K562 (cell line): ENCODE data around the gene SCEL.

Experiments
- ATF3 ChIP-seq, 2 experiments: fragments of 450-650 bp in 1 of 2; sonication (generic) in 1 of 2; formaldehyde crosslinking in 1 of 2; IDR thresholded peaks in 1 of 2; conservative IDR thresholded peaks in 1 of 2; 2 replicates each; pipeline versions ENCODE4 v1.6.1 to v1.8.1; 2016 to 2023; ENCODE audit warnings: mild to moderate bottlenecking in 2 of 2, moderate library complexity in 2 of 2, inconsistent platforms in 1 of 2, missing genetic modification reagents in 1 of 2
- CREB5 ChIP-seq: fragments of 250-450 bp; sonication (Bioruptor Pico); IDR thresholded peaks from 2 replicates; pipeline ENCODE4 v1.5.0; 2020; ENCODE audit warnings: mild to moderate bottlenecking
- CTCF ChIP-seq, 3 experiments: IDR thresholded peaks in 2 of 3; conservative IDR thresholded peaks in 1 of 3; 2 replicates each; pipeline ENCODE4 v1.5.1; 2011 to 2012; ENCODE audit warnings: low read length in 3 of 3, mild to moderate bottlenecking in 3 of 3, control low read depth in 2 of 3, improper control_type of control experiment in 1 of 3, inconsistent platforms in 1 of 3, low read depth in 1 of 3, mixed read lengths in 1 of 3, moderate library complexity in 1 of 3; ENCODE audit not compliant: insufficient read depth in 2 of 3
- CUX1 ChIP-seq: fragments of 200-800 bp; sonication (Bioruptor generic); IDR thresholded peaks from 2 replicates; pipeline ENCODE4 v1.6.1; 2016; ENCODE audit warnings: missing genetic modification characterization, missing compliant biosample characterization
- ELF2 ChIP-seq: fragments of 250-450 bp; sonication (Bioruptor Pico); IDR thresholded peaks from 2 replicates; pipeline ENCODE4 v1.5.0; 2021; ENCODE audit warnings: mild to moderate bottlenecking
- POLR2AphosphoS5 ChIP-seq: IDR thresholded peaks from 2 replicates; pipeline ENCODE4 v1.6.1; 2011; ENCODE audit warnings: mild to moderate bottlenecking, low read depth, low read length, moderate library complexity; ENCODE audit not compliant: control insufficient read depth, insufficient read depth
- RAD21 ChIP-seq, 2 experiments: fragments of 250-450 bp in 1 of 2; fragments of 450-650 bp in 1 of 2; sonication (Bioruptor Pico) in 1 of 2; formaldehyde crosslinking in 1 of 2; IDR thresholded peaks in 1 of 2; conservative IDR thresholded peaks in 1 of 2; 2 replicates each; pipeline versions ENCODE4 v1.4.0 to v1.8.0; 2020 to 2022; ENCODE audit warnings: mild to moderate bottlenecking in 2 of 2, moderate library complexity in 1 of 2
- SAFB2 ChIP-seq: fragments of 200-400 bp; formaldehyde crosslinking; IDR thresholded peaks from 2 replicates; pipeline ENCODE4 v1.6.1; 2018; ENCODE audit warnings: borderline replicate concordance, low read length, low read depth, moderate library complexity; ENCODE audit not compliant: severe bottlenecking
- SREBF2 ChIP-seq: sonication (generic); formaldehyde crosslinking; IDR thresholded peaks from 2 replicates; pipeline ENCODE4 v1.4.0; 2020; ENCODE audit warnings: mild to moderate bottlenecking, missing genetic modification reagents
- TAF1 ChIP-seq: IDR thresholded peaks from 2 replicates; pipeline ENCODE4 v1.6.1; 2011; ENCODE audit warnings: mild to moderate bottlenecking, low read length, moderate library complexity; ENCODE audit not compliant: insufficient read depth, control insufficient read depth, severe bottlenecking; ENCODE audit errors: extremely low read depth
- TBP ChIP-seq: optimal IDR thresholded peaks from 2 replicates; pipeline ENCODE3; 2011; ENCODE audit warnings: low read depth, low read length, improper control_type of control experiment
- TFAP4 ChIP-seq: sonication (generic); formaldehyde crosslinking; IDR thresholded peaks from 2 replicates; pipeline ENCODE4 v1.8.0; 2022; ENCODE audit warnings: missing genetic modification reagents, mild to moderate bottlenecking, moderate library complexity, borderline replicate concordance
- ZBED1 ChIP-seq: IDR thresholded peaks from 2 replicates; pipeline ENCODE4 v1.6.1; 2014
- ZNF263 ChIP-seq: sonication (generic); formaldehyde crosslinking; IDR thresholded peaks from 2 replicates; pipeline ENCODE4 v1.8.0; 2022; ENCODE audit warnings: mild to moderate bottlenecking, missing genetic modification reagents, borderline replicate concordance

GRCh38 chr13:77563111-77563510, 27.6 kb downstream of the SCEL start:
- no peak for TF ChIP-seq TFAP4 (CRISPR knock-in tag)
- TF ChIP-seq POLR2AphosphoS5 = no peak
- TF ChIP-seq SAFB2 = no peak
- TF ChIP-seq RAD21 (CRISPR knock-in tag; conservative IDR thresholded peaks at IDR 0.05 in 1 of 2, IDR thresholded peaks at IDR 0.05 in 1 of 2) = no peak
- no peak for TF ChIP-seq TAF1
- no peak for TF ChIP-seq CTCF (IDR thresholded peaks at IDR 0.05 in 2 of 3, conservative IDR thresholded peaks at IDR 0.05 in 1 of 3; ENCODE audit: insufficient read depth in 2 of 3, low read depth in 1 of 3, low read length in 3 of 3)
- TF ChIP-seq ATF3 (IDR thresholded peaks at IDR 0.05) = no peak
- no peak for TF ChIP-seq ATF3 (CRISPR knock-in tag; conservative IDR thresholded peaks at IDR 0.05)
- no peak for TF ChIP-seq ELF2
- TF ChIP-seq ZNF263 (CRISPR knock-in tag) = no peak
- no peak for TF ChIP-seq CUX1
- TF ChIP-seq CREB5 = no peak
- TF ChIP-seq SREBF2 = no peak
- TF ChIP-seq TBP = no peak
- no peak for TF ChIP-seq ZBED1
